ENCODE data around the gene NOTCH3. TPM values are rescaled to one million over a fixed set of nuclear protein-coding genes. Genes with fewer than 3 reads are reported as not detected.

Gene NOTCH3
- total and polyA plus RNA-seq, 4 donors: 0.49 to 3.7 (median 2.9) TPM

DNA sequence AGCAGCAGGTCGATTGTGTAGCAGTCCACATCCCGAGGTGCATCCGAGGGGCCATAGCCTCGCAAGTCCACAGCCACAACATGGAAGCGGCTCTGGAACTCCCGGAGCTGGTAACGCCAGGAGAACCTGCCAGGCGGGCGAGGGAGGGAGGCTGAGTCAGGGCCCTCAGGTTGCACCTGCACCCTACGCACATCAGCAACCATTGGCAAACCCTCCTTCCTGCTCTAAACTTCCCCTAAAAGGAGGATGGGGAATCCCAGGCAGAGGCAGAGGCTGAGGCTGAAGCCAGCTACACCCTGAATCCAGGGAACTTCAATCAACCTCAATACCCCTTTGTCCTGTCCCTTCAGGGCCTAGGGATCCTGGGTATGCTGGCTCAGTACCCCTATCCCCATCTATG lies 30.5 kb upstream of the NOTCH3 start:
- no peaks in the 10 kb centered on the region for H3K9me3 ChIP-seq (ENCODE audit: control insufficient read depth in 4 of 4, low read length in 3 of 4)
- H3K4me3 ChIP-seq (ENCODE audit: low read depth in 1 of 3, low read length in 3 of 3): no peak overlapping the region
- no peaks in the 10 kb centered on the region for H3K27me3 ChIP-seq (ENCODE audit: control insufficient read depth in 4 of 4, insufficient read depth in 4 of 4, low read length in 3 of 4)
- peaks cover 0 to 6% (median 3%) of the 10 kb centered on the region in 4 donors for H3K36me3 ChIP-seq (ENCODE audit: control insufficient read depth in 4 of 4, insufficient read depth in 3 of 4, low read depth in 1 of 4, low read length in 3 of 4)
- H3K4me1 ChIP-seq (ENCODE audit: control insufficient read depth in 4 of 4, insufficient read depth in 4 of 4, low read length in 3 of 4): peaks cover 0 to 5% (median 0%) of the 10 kb centered on the region in 4 donors
- no peak overlapping the region for H3K9ac ChIP-seq (ENCODE audit: low read depth in 1 of 2, low read length in 2 of 2)
- 93% methylated on average over 10 of the region's 10 CpGs for WGBS
- DNase-seq (ENCODE audit: low spot score): no peak
- H3K27ac ChIP-seq (ENCODE audit: low read depth in 1 of 2, low read length in 2 of 2): no peak overlapping the region
- TF ChIP-seq, protein P1, sequence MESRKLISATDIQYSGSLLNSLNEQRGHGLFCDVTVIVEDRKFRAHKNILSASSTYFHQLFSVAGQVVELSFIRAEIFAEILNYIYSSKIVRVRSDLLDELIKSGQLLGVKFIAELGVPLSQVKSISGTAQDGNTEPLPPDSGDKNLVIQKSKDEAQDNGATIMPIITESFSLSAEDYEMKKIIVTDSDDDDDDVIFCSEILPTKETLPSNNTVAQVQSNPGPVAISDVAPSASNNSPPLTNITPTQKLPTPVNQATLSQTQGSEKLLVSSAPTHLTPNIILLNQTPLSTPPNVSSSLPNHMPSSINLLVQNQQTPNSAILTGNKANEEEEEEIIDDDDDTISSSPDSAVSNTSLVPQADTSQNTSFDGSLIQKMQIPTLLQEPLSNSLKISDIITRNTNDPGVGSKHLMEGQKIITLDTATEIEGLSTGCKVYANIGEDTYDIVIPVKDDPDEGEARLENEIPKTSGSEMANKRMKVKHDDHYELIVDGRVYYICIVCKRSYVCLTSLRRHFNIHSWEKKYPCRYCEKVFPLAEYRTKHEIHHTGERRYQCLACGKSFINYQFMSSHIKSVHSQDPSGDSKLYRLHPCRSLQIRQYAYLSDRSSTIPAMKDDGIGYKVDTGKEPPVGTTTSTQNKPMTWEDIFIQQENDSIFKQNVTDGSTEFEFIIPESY (IDR thresholded peaks at IDR 0.05): no peak
- TF ChIP-seq RXRA (IDR thresholded peaks at IDR 0.05) (no peak), RAD21 (IDR thresholded peaks at IDR 0.05) (no peak), EGR1 (IDR thresholded peaks at IDR 0.05; ENCODE audit: low read depth in 2 of 2) (no peak), YY1 (IDR thresholded peaks at IDR 0.05) (no peak), HNF4A (conservative IDR thresholded peaks at IDR 0.05) (no peak), FOXA2 (IDR thresholded peaks at IDR 0.05) (no peak), HNF4G (IDR thresholded peaks at IDR 0.05) (no peak), GABPA (IDR thresholded peaks at IDR 0.05 in 1 of 2, conservative IDR thresholded peaks at IDR 0.05 in 1 of 2) (no peak), TAF1 (conservative IDR thresholded peaks at IDR 0.05) (no peak)
- TF ChIP-seq, protein P2, sequence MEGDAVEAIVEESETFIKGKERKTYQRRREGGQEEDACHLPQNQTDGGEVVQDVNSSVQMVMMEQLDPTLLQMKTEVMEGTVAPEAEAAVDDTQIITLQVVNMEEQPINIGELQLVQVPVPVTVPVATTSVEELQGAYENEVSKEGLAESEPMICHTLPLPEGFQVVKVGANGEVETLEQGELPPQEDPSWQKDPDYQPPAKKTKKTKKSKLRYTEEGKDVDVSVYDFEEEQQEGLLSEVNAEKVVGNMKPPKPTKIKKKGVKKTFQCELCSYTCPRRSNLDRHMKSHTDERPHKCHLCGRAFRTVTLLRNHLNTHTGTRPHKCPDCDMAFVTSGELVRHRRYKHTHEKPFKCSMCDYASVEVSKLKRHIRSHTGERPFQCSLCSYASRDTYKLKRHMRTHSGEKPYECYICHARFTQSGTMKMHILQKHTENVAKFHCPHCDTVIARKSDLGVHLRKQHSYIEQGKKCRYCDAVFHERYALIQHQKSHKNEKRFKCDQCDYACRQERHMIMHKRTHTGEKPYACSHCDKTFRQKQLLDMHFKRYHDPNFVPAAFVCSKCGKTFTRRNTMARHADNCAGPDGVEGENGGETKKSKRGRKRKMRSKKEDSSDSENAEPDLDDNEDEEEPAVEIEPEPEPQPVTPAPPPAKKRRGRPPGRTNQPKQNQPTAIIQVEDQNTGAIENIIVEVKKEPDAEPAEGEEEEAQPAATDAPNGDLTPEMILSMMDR (IDR thresholded peaks at IDR 0.05; ENCODE audit: low read depth, low read length, missing input control): no peak
- TF ChIP-seq, protein P3, sequence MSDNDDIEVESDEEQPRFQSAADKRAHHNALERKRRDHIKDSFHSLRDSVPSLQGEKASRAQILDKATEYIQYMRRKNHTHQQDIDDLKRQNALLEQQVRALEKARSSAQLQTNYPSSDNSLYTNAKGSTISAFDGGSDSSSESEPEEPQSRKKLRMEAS (IDR thresholded peaks at IDR 0.05): no peak

DNA sequence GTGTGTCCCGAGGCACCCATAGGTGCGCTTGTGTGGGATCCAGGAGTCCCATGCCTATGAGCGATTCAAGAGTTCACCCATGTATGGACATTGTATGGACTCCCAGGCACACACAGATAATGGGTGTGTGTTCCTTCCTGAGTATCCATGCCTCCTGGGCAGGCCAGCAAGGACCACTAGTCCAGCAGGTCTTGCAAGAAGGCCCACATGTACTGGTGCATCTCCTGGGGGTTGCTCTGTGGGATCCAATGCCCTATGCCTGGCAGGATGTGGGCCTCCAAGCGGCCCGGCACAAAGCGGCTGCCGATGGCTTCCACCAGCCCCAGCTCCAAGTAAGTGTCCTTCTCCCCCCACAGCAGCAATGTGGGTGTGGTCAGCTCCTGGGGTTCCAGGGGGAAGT lies 26.5 kb upstream of the NOTCH3 start:
- no peak for TF ChIP-seq HNF4G (IDR thresholded peaks at IDR 0.05)
- TF ChIP-seq SP1 (IDR thresholded peaks at IDR 0.05): no peak
- no peak for TF ChIP-seq RXRA (IDR thresholded peaks at IDR 0.05)
- no peak for TF ChIP-seq YY1 (IDR thresholded peaks at IDR 0.05)
- TF ChIP-seq EGR1 (IDR thresholded peaks at IDR 0.05; ENCODE audit: low read depth in 2 of 2): no peak
- TF ChIP-seq, protein P1 (IDR thresholded peaks at IDR 0.05): no peak
- TF ChIP-seq GABPA (IDR thresholded peaks at IDR 0.05 in 1 of 2, conservative IDR thresholded peaks at IDR 0.05 in 1 of 2): no peak
- TF ChIP-seq, protein P3 (IDR thresholded peaks at IDR 0.05): no peak
- TF ChIP-seq JUND (IDR thresholded peaks at IDR 0.05): no peak
- TF ChIP-seq NR2F2 (IDR thresholded peaks at IDR 0.05): no peak
- no peak for TF ChIP-seq FOXA1 (IDR thresholded peaks at IDR 0.05)
- TF ChIP-seq, protein P4, sequence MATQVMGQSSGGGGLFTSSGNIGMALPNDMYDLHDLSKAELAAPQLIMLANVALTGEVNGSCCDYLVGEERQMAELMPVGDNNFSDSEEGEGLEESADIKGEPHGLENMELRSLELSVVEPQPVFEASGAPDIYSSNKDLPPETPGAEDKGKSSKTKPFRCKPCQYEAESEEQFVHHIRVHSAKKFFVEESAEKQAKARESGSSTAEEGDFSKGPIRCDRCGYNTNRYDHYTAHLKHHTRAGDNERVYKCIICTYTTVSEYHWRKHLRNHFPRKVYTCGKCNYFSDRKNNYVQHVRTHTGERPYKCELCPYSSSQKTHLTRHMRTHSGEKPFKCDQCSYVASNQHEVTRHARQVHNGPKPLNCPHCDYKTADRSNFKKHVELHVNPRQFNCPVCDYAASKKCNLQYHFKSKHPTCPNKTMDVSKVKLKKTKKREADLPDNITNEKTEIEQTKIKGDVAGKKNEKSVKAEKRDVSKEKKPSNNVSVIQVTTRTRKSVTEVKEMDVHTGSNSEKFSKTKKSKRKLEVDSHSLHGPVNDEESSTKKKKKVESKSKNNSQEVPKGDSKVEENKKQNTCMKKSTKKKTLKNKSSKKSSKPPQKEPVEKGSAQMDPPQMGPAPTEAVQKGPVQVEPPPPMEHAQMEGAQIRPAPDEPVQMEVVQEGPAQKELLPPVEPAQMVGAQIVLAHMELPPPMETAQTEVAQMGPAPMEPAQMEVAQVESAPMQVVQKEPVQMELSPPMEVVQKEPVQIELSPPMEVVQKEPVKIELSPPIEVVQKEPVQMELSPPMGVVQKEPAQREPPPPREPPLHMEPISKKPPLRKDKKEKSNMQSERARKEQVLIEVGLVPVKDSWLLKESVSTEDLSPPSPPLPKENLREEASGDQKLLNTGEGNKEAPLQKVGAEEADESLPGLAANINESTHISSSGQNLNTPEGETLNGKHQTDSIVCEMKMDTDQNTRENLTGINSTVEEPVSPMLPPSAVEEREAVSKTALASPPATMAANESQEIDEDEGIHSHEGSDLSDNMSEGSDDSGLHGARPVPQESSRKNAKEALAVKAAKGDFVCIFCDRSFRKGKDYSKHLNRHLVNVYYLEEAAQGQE (IDR thresholded peaks at IDR 0.05): no peak
- no peak for TF ChIP-seq RAD21 (IDR thresholded peaks at IDR 0.05)
- Histone ChIP-seq H3K9ac (ENCODE audit: low read depth in 1 of 2, low read length in 2 of 2) (no peak overlapping the region), H3K9me3 (ENCODE audit: control insufficient read depth in 4 of 4, low read length in 3 of 4) (no peaks in the 10 kb centered on the region), H3K27me3 (ENCODE audit: control insufficient read depth in 4 of 4, insufficient read depth in 4 of 4, low read length in 3 of 4) (peaks cover 0 to 4% (median 0%) of the 10 kb centered on the region in 4 donors), H3K27ac (ENCODE audit: low read depth in 1 of 2, low read length in 2 of 2) (no peak overlapping the region), H3K4me1 (ENCODE audit: control insufficient read depth in 4 of 4, insufficient read depth in 4 of 4, low read length in 3 of 4) (peaks cover 2 to 10% (median 8%) of the 10 kb centered on the region in 4 donors), H3K4me3 (ENCODE audit: low read depth in 1 of 3, low read length in 3 of 3) (no peak overlapping the region), H3K36me3 (ENCODE audit: control insufficient read depth in 4 of 4, insufficient read depth in 3 of 4, low read depth in 1 of 4, low read length in 3 of 4) (no peaks in the 10 kb centered on the region)
- 96% methylated on average over 7 of the region's 7 CpGs for WGBS
- DNase-seq (ENCODE audit: low spot score): no peak

Data from liver (tissue), 9 donors.